PC-3 (cell line): ENCODE results near the gene TLR4. TPM values are rescaled to one million over a fixed set of nuclear protein-coding genes. Genes with fewer than 3 reads are reported as not detected.

Source experiments
- ATAC-seq: fragments of 200-7000 bp; cut with Tn5 transposase; 2 replicates; pipeline ENCODE4 v1.9.1; 2020; ENCODE audit warnings: mild to moderate bottlenecking, moderate library complexity
- BruUV-seq: library from RNA; stranded (reverse); fragments of 400-500 nt; replicated peaks from 2 replicates; lab custom pipeline; 2021; lab: Mats Ljungman, UMichigan
- CTCF ChIA-PET: fragments of 300-600 bp; sonication (Branson Sonifier 250); formaldehyde crosslinking; loops from one replicate; lab custom pipeline; 2022; ENCODE audit warnings: antibody characterized with exemption; lab: Charles Lee
- POLR2A ChIA-PET: fragments of 300-600 bp; sonication (Branson Sonifier 250); formaldehyde crosslinking; loops from one replicate; lab custom pipeline; 2022; ENCODE audit warnings: antibody characterized with exemption; ENCODE audit not compliant: unreplicated experiment; lab: Charles Lee
- DNase-seq: peaks from one replicate; pipeline ENCODE4 v3.0.0-alpha.2; 2015
- H2AFZ ChIP-seq: fragments of 300-600 bp; sonication (generic); 2 replicates; pipeline ENCODE4 v1.6.0; 2016; ENCODE audit warnings: antibody characterized with exemption, low read length
- H3F3A ChIP-seq: fragments of 300-600 bp; sonication (generic); one replicate; pipeline ENCODE4 v1.6.0; 2017; ENCODE audit warnings: antibody characterized with exemption, low read length, control low read depth, mild to moderate bottlenecking; ENCODE audit not compliant: unreplicated experiment
- H3K27ac ChIP-seq: fragments of 300-600 bp; sonication (generic); 2 replicates; pipeline ENCODE4 v1.5.1; 2016; ENCODE audit warnings: mild to moderate bottlenecking, low read length
- H3K27me3 ChIP-seq: fragments of 300-600 bp; sonication (generic); 2 replicates; pipeline ENCODE4 v1.6.1; 2016; ENCODE audit warnings: low read length, mixed read lengths
- H3K36me3 ChIP-seq: fragments of 300-600 bp; sonication (generic); 2 replicates; pipeline ENCODE4 v1.6.1; 2016; ENCODE audit warnings: low read depth, mixed run types, low read length, mixed read lengths
- H3K4me1 ChIP-seq: fragments of 300-600 bp; sonication (generic); 2 replicates; pipeline ENCODE4 v1.5.1; 2016; ENCODE audit warnings: low read length; ENCODE audit not compliant: insufficient read depth
- H3K4me2 ChIP-seq: fragments of 300-600 bp; sonication (generic); 2 replicates; pipeline ENCODE4 v1.6.0; 2016; ENCODE audit warnings: low read length
- H3K4me3 ChIP-seq: fragments of 300-600 bp; sonication (generic); 2 replicates; pipeline ENCODE4 v1.5.1; 2016; ENCODE audit warnings: mild to moderate bottlenecking, low read length, mixed read lengths
- H3K79me2 ChIP-seq: fragments of 300-600 bp; sonication (generic); 2 replicates; pipeline ENCODE4 v1.6.1; 2017; ENCODE audit warnings: low read length, mixed read lengths
- H3K9ac ChIP-seq: fragments of 300-600 bp; sonication (generic); 2 replicates; pipeline ENCODE4 v1.6.0; 2016; ENCODE audit warnings: mild to moderate bottlenecking, low read length
- H3K9me2 ChIP-seq: fragments of 300-600 bp; sonication (generic); replicated peaks from 2 replicates; pipeline ENCODE4 v1.6.1; 2016; ENCODE audit warnings: mixed run types, low read length, mixed read lengths
- H3K9me3 ChIP-seq: fragments of 300-600 bp; sonication (generic); 2 replicates; pipeline ENCODE4 v1.6.1; 2016; ENCODE audit warnings: low read length, mixed read lengths
- H4K20me1 ChIP-seq: fragments of 300-600 bp; sonication (generic); 2 replicates; pipeline ENCODE4 v1.6.1; 2016; ENCODE audit warnings: low read length, mixed read lengths
- CTCF ChIP-seq: fragments of 300-600 bp; sonication (generic); conservative IDR thresholded peaks from 2 replicates; pipeline ENCODE4 v1.5.1; 2017; ENCODE audit warnings: antibody characterized with exemption, low read depth, mild to moderate bottlenecking, low read length
- EZH2 ChIP-seq: fragments of 300-600 bp; sonication (generic); IDR thresholded peaks from one replicate; pipeline ENCODE4 v1.6.1; 2017; ENCODE audit warnings: antibody characterized with exemption, mild to moderate bottlenecking, low read length; ENCODE audit not compliant: unreplicated experiment
- EZH2phosphoT487 ChIP-seq: fragments of 300-600 bp; sonication (generic); IDR thresholded peaks from 2 replicates; pipeline ENCODE4 v1.6.1; 2018; ENCODE audit warnings: mild to moderate bottlenecking, antibody characterized with exemption, low read length, borderline replicate concordance
- intact Hi-C: fragments of 100-400 bp; cut with micrococcal nuclease; formaldehyde crosslinking; loops from 2 replicates; pipeline ENCODE4 v1.9.0; 2023
- total RNA-seq: library from RNA; depleted of rRNA; stranded (reverse); fragments of >200 nt; gene quantifications from 2 replicates; pipeline ENCODE4 v1.2.3, GENCODE V29; 2014

The TLR4 gene
- total RNA-seq, 1 experiment from 2014 or later = not detected

GRCh38 chr9:117672369-117672768, 31.8 kb upstream of the TLR4 start:
- ATAC-seq (no peak), DNase-seq (peak; percentile 28)
- Histone ChIP-seq H3K27ac (no peak overlapping the region), H3F3A (no peaks in the 10 kb centered on the region), H2AFZ (no peak overlapping the region), H3K36me3 (no peaks in the 10 kb centered on the region), H3K4me2 (no peak overlapping the region), H3K9me2 (no peaks in the 10 kb centered on the region), H3K9me3 (peaks cover 6% of the 10 kb centered on the region; the same call in 1 of the 2 replicates), H3K9ac (no peak overlapping the region), H3K79me2 (no peaks in the 10 kb centered on the region), H3K4me1 (no peaks in the 10 kb centered on the region), H3K27me3 (no peaks in the 10 kb centered on the region), H3K4me3 (no peak overlapping the region), H4K20me1 (no peaks in the 10 kb centered on the region)
- intact Hi-C loops = no loop called here
- no peak for TF ChIP-seq EZH2
- TF ChIP-seq EZH2phosphoT487 = no peak
- no peak for TF ChIP-seq CTCF
- ChIA-PET CTCF (no interaction called here), POLR2A (no interaction called here)
- BruUV-seq = no TSS peak

- no peak overlapping the region for H3K9ac ChIP-seq
- TF ChIP-seq EZH2phosphoT487 = no peak
- no peak for TF ChIP-seq CTCF
- TF ChIP-seq EZH2 = no peak
- H3K9me2 ChIP-seq = no peaks in the 10 kb centered on the region
- H3K36me3 ChIP-seq = no peaks in the 10 kb centered on the region
- intact Hi-C loops = no loop called here
- H3F3A ChIP-seq = no peaks in the 10 kb centered on the region
- BruUV-seq = no TSS peak
- H3K27me3 ChIP-seq = no peaks in the 10 kb centered on the region
- H3K79me2 ChIP-seq = no peaks in the 10 kb centered on the region
- H3K27ac ChIP-seq = no peak overlapping the region
- DNase-seq (no peak), ATAC-seq (no peak)
- ChIA-PET POLR2A (no interaction called here), CTCF (no interaction called here)
- H3K4me2 ChIP-seq = no peak overlapping the region
- no peaks in the 10 kb centered on the region for H4K20me1 ChIP-seq
- no peaks in the 10 kb centered on the region for H3K4me1 ChIP-seq
- no peak overlapping the region for H2AFZ ChIP-seq
- no peak overlapping the region for H3K4me3 ChIP-seq
- H3K9me3 ChIP-seq = peaks cover 6% of the 10 kb centered on the region; the same call in 1 of the 2 replicates
Observed at GRCh38 chr9:117677572-117677971, 26.6 kb upstream of the TLR4 start.

- H3K4me2 ChIP-seq = no peak overlapping the region
- no peaks in the 10 kb centered on the region for H3K27me3 ChIP-seq
- CTCF ChIA-PET = no interaction called here
- H3K36me3 ChIP-seq = no peaks in the 10 kb centered on the region
- POLR2A ChIA-PET = no interaction called here
- BruUV-seq = no TSS peak
- H3F3A ChIP-seq = no peaks in the 10 kb centered on the region
- H3K79me2 ChIP-seq = no peaks in the 10 kb centered on the region
- no peak overlapping the region for H3K27ac ChIP-seq
- ATAC-seq (no peak), DNase-seq (no peak)
- intact Hi-C loops = no loop called here
- peaks cover 6% of the 10 kb centered on the region; the same call in 1 of the 2 replicates for H3K9me3 ChIP-seq
- H3K4me1 ChIP-seq = no peaks in the 10 kb centered on the region
- no peak for TF ChIP-seq EZH2
- TF ChIP-seq CTCF = no peak
- H2AFZ ChIP-seq = no peak overlapping the region
- no peaks in the 10 kb centered on the region for H4K20me1 ChIP-seq
- no peak overlapping the region for H3K9ac ChIP-seq
- H3K9me2 ChIP-seq = no peaks in the 10 kb centered on the region
- no peak overlapping the region for H3K4me3 ChIP-seq
Observed at GRCh38 chr9:117678871-117679270, 25.3 kb upstream of the TLR4 start.
